ENCODE measurements around the gene C5.

- TF ChIP-seq CTCF (IDR thresholded peaks at IDR 0.05), result no peak
- TF ChIP-seq POLR2A (IDR thresholded peaks at IDR 0.05), result no peak
- TF ChIP-seq EP300 (IDR thresholded peaks at IDR 0.05; ENCODE audit: low read depth), result no peak
Measured at GRCh38 chr9:120925535-120926396, 124.3 kb downstream of the C5 start.

Measured in transverse colon (tissue), 3 donors.